Trophoblast cell (in vitro differentiated cells and primary cell): Measurements from ENCODE around the gene APBA1.

Source experiments
- DNase-seq, 2 donors: peaks; one replicate each; pipeline ENCODE4 v3.0.0-alpha.2; 2016
- H2AFZ ChIP-seq: 2 replicates; pipeline ENCODE4 v1.6.1; 2013; ENCODE audit warnings: low read length, moderate library complexity, mild to moderate bottlenecking; ENCODE audit not compliant: insufficient read depth, poor library complexity
- H2AK5ac ChIP-seq: 2 replicates; pipeline ENCODE4 v1.6.1; 2013; ENCODE audit warnings: mild to moderate bottlenecking, low read length
- H2BK120ac ChIP-seq: 2 replicates; pipeline ENCODE4 v1.6.1; 2013; ENCODE audit warnings: low read length, mild to moderate bottlenecking, moderate library complexity; ENCODE audit not compliant: insufficient read depth, poor library complexity
- H2BK12ac ChIP-seq: 2 replicates; pipeline ENCODE4 v1.6.1; 2013; ENCODE audit warnings: mild to moderate bottlenecking, low read length, moderate library complexity
- H2BK5ac ChIP-seq: 2 replicates; pipeline ENCODE4 v1.6.1; 2013; ENCODE audit warnings: low read length, low read depth, moderate library complexity, mild to moderate bottlenecking; ENCODE audit not compliant: poor library complexity
- H3K14ac ChIP-seq: 2 replicates; pipeline ENCODE4 v1.6.1; 2013; ENCODE audit warnings: mild to moderate bottlenecking, low read length
- H3K18ac ChIP-seq: 2 replicates; pipeline ENCODE4 v1.6.1; 2013; ENCODE audit warnings: mild to moderate bottlenecking, low read length
- H3K23ac ChIP-seq: 2 replicates; pipeline ENCODE4 v1.6.1; 2013; ENCODE audit warnings: low read length
- H3K27ac ChIP-seq: 2 replicates; pipeline ENCODE4 v1.5.1; 2013; ENCODE audit warnings: low read depth, mild to moderate bottlenecking, inconsistent platforms, low read length, moderate library complexity
- H3K27me3 ChIP-seq: 2 replicates; pipeline ENCODE4 v1.6.1; 2013; ENCODE audit warnings: inconsistent platforms, mild to moderate bottlenecking, low read length, moderate library complexity; ENCODE audit not compliant: insufficient read depth
- H3K36me3 ChIP-seq, 2 experiments: 1 replicate in 1 of 2; 2 replicates in 1 of 2; pipeline ENCODE4 v1.6.1; 2013; ENCODE audit warnings: low read length in 2 of 2, mild to moderate bottlenecking in 2 of 2, moderate library complexity in 1 of 2; ENCODE audit not compliant: insufficient read depth in 2 of 2, control insufficient read depth in 1 of 2
- H3K4ac ChIP-seq: 2 replicates; pipeline ENCODE4 v1.6.1; 2013; ENCODE audit warnings: low read depth, mild to moderate bottlenecking, low read length, moderate library complexity
- H3K4me1 ChIP-seq, 2 experiments: 1 replicate in 1 of 2; 2 replicates in 1 of 2; pipeline ENCODE4 v1.6.1; 2013; ENCODE audit warnings: low read length in 2 of 2, mild to moderate bottlenecking in 2 of 2, moderate library complexity in 1 of 2; ENCODE audit not compliant: insufficient read depth in 2 of 2, control insufficient read depth in 1 of 2
- H3K4me2 ChIP-seq: 2 replicates; pipeline ENCODE4 v1.6.1; 2013; ENCODE audit warnings: inconsistent platforms, mild to moderate bottlenecking, low read length, moderate library complexity
- H3K4me3 ChIP-seq: 2 replicates; pipeline ENCODE4 v1.5.1; 2013; ENCODE audit warnings: mild to moderate bottlenecking, low read depth, low read length, inconsistent platforms
- H3K79me1 ChIP-seq: one replicate; pipeline ENCODE4 v1.6.1; 2013; ENCODE audit warnings: low read length
- H3K79me2 ChIP-seq: 2 replicates; pipeline ENCODE4 v1.6.1; 2013; ENCODE audit warnings: low read length, mild to moderate bottlenecking; ENCODE audit not compliant: control insufficient read depth, insufficient read depth, poor library complexity
- H3K9ac ChIP-seq: 2 replicates; pipeline ENCODE4 v1.6.1; 2013; ENCODE audit warnings: mild to moderate bottlenecking, low read length
- H3K9me3 ChIP-seq: 2 replicates; pipeline ENCODE4 v1.6.1; 2013; ENCODE audit warnings: low read depth, mild to moderate bottlenecking, control low read depth, inconsistent platforms, low read length; ENCODE audit not compliant: insufficient read depth
- H4K12ac ChIP-seq: 2 replicates; pipeline ENCODE4 v1.6.1; 2013; ENCODE audit warnings: low read depth, mild to moderate bottlenecking, low read length, moderate library complexity
- H4K8ac ChIP-seq: 2 replicates; pipeline ENCODE4 v1.6.1; 2013; ENCODE audit warnings: low read depth, mild to moderate bottlenecking, low read length, moderate library complexity
- H4K91ac ChIP-seq: one replicate; pipeline ENCODE4 v1.6.1; 2013; ENCODE audit warnings: low read depth, mild to moderate bottlenecking, low read length, moderate library complexity
- WGBS: extraction: QIAGEN DNeasy Blood & Tissue Kit; methylation state at CpG from one replicate; pipeline ENCODE4 v1.1.7; 2013; ENCODE audit warnings: missing lambda C conversion rate; ENCODE audit not compliant: insufficient read length, insufficient coverage; ENCODE audit errors: extremely low coverage; 5-methylcytosine and 5-hydroxymethylcytosine counted together

Gene APBA1

GRCh38 chr9:69582018-69582417, 90.2 kb downstream of the APBA1 start:
- no CpG with 5 or more reads among the region's 5 CpGs for WGBS

DNA sequence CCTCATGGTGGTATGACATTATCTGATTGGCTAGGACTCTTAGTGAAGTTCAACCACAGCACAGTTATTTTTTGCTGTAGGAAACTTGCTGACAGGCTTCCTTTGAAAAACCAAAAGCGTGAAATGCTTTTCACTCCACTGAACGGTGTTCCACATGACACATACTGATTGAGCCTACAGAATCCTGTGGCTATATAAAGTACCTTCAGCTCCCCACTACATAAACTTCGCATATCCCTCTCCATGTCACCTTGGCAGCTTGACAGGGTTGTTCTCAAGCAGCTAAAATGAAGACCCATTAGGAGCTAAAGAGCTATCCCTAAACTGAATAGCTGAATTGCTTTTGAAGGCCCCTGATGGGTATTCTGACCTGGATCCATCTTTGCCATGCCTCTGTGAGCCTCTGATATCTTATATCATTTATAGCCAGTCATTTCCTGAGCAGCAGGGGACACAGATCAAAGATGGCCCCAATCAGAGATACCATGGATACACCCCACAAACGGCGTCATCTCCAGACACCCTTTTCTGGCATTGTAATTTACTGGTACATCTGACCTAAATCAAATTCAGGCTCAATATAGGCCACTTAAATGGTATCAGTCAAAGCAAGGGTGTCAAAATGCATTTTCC, 91.5 kb downstream of the APBA1 start:
- Histone ChIP-seq H3K14ac (no peak overlapping the region), H4K8ac (no peak overlapping the region), H4K12ac (no peak overlapping the region), H3K9me3 (no peaks in the 10 kb centered on the region), H2BK12ac (no peak overlapping the region), H3K23ac (no peak overlapping the region), H3K4me1 (peaks cover 0 to 3% of the 10 kb centered on the region in 2 experiments), H3K18ac (no peak overlapping the region), H3K4me3 (no peak overlapping the region), H3K79me2 (no peaks in the 10 kb centered on the region), H3K79me1 (no peaks in the 10 kb centered on the region), H3K27me3 (peaks cover 6% of the 10 kb centered on the region), H3K4ac (no peak overlapping the region), H2BK120ac (no peak overlapping the region), H3K9ac (no peak overlapping the region), H3K27ac (no peak overlapping the region), H3K4me2 (no peak overlapping the region), H3K36me3 (no peaks in the 10 kb centered on the region), H2BK5ac (no peak overlapping the region), H2AK5ac (no peak overlapping the region), H2AFZ (no peak overlapping the region), H4K91ac (no peak overlapping the region)
- DNase-seq: no peak
- no CpG with 5 or more reads among the region's 5 CpGs for WGBS

More at GRCh38 chr9:69582018-69582417, 90.2 kb downstream of the APBA1 start:
- H3K18ac ChIP-seq: no peak overlapping the region
- H2AFZ ChIP-seq: no peak overlapping the region
- peaks cover 0 to 3% of the 10 kb centered on the region in 2 experiments for H3K4me1 ChIP-seq
- no peak overlapping the region for H3K27ac ChIP-seq
- no peak overlapping the region for H3K14ac ChIP-seq
- H3K79me1 ChIP-seq: no peaks in the 10 kb centered on the region
- H3K4me2 ChIP-seq: no peak overlapping the region
- no peaks in the 10 kb centered on the region for H3K9me3 ChIP-seq
- no peak overlapping the region for H2BK12ac ChIP-seq
- no peaks in the 10 kb centered on the region for H3K79me2 ChIP-seq
- H2AK5ac ChIP-seq: no peak overlapping the region
- H3K36me3 ChIP-seq: no peaks in the 10 kb centered on the region
- H3K27me3 ChIP-seq: peaks cover 6% of the 10 kb centered on the region
- H2BK120ac ChIP-seq: no peak overlapping the region
- no peak overlapping the region for H4K91ac ChIP-seq
- no peak overlapping the region for H4K8ac ChIP-seq
- H3K4ac ChIP-seq: no peak overlapping the region
- H2BK5ac ChIP-seq: no peak overlapping the region
- no peak overlapping the region for H3K9ac ChIP-seq
- H4K12ac ChIP-seq: no peak overlapping the region
- no peak overlapping the region for H3K4me3 ChIP-seq
- no peak overlapping the region for H3K23ac ChIP-seq
- DNase-seq: no peak

DNA sequence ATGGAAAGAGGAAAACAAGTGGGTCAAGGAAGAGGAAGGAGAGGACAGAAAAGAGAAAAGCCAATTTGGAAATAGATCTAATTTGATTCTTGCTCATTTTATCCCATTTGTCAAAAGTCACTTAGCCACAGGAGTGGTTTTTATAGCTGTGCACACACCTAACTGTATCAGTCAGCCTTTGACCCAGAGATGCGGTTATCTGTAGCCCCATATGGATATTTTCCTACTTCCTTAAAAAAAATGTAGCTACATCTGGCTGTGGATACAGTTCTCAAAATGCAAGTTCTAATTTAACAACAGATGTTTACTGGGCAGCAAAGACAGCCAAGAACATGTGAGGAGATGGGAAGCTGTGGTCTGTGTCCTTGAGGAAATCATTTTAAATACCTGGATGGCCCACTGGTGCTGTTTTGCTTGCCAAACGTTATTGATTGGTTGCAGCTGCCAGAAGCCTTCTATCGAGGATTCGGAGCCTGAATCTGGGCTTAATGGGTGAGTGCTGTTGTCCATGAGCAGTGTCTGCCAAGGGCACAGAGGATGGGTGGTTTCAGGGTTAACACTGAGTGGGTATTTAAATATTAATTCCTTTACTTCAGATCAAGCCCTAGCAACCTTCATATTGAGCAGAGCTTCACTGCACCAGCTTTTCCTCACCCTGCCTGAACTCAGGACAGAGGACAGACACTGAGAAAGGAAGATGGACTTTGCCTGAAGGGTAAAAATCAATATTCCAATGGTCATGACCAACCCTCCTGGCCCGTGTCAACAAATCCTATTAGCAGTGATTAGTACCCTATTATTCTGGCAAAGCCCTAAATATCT, 92.2 kb downstream of the APBA1 start:
- Histone ChIP-seq H3K4me3 (no peak overlapping the region), H3K4ac (no peak overlapping the region)

DNA sequence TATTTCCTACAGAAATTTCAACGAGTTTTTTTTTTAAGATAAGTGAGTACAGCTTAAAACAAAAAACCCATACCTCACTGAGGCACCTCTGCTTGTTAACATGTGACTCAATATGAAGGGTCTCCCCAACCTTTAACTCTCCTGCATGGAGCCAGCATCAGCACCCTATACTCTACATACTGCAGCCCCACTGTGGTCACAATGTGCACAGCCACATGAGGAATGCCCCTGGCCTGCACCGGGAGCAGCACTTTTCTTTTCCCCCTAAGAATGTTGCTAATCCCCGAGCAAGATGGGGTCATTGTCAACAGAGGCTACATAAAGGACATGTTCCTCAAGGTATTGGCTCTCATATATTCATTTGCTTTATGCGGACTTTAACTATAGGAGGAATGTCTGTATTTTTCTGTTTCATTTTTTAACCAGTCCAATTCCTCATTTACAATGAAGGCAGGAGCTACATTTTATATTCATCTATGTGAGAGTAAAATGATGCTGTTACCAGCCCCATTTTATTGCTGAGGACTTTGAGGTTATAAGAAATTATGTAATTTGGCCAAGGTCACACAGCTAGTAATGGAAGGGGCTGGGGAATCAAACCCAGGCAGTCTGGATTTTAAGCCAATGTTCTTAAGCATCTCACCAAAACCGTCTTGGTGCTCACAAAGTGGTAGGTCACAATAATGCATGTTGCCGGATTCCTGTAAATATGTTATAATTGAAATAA, 93.0 kb downstream of the APBA1 start:
- Histone ChIP-seq H3K4me3 (no peak overlapping the region), H4K91ac (no peak overlapping the region)
- WGBS: no CpG with 5 or more reads among the region's 6 CpGs

More for the DNA sequence above, 92.2 kb downstream of the APBA1 start:
- H4K91ac ChIP-seq: no peak overlapping the region
- H3K4me1 ChIP-seq: peaks cover 0 to 3% of the 10 kb centered on the region in 2 experiments
- no peak overlapping the region for H4K12ac ChIP-seq
- H2AK5ac ChIP-seq: no peak overlapping the region
- H2BK120ac ChIP-seq: no peak overlapping the region
- WGBS: no CpG with 5 or more reads among the region's 5 CpGs
- H3K79me2 ChIP-seq: no peaks in the 10 kb centered on the region
- H2BK5ac ChIP-seq: no peak overlapping the region
- H3K36me3 ChIP-seq: no peaks in the 10 kb centered on the region
- H3K27ac ChIP-seq: no peak overlapping the region
- no peak for DNase-seq
- H3K14ac ChIP-seq: no peak overlapping the region
- H4K8ac ChIP-seq: no peak overlapping the region
- no peak overlapping the region for H2AFZ ChIP-seq
- no peak overlapping the region for H3K18ac ChIP-seq
- peaks cover 6% of the 10 kb centered on the region for H3K27me3 ChIP-seq
- H3K9ac ChIP-seq: no peak overlapping the region
- H3K9me3 ChIP-seq: no peaks in the 10 kb centered on the region
- H3K23ac ChIP-seq: no peak overlapping the region
- no peaks in the 10 kb centered on the region for H3K79me1 ChIP-seq
- H2BK12ac ChIP-seq: no peak overlapping the region
- no peak overlapping the region for H3K4me2 ChIP-seq

More for the DNA sequence above, 93.0 kb downstream of the APBA1 start:
- peaks cover 0 to 3% of the 10 kb centered on the region in 2 experiments for H3K4me1 ChIP-seq
- H4K8ac ChIP-seq: no peak overlapping the region
- no peak overlapping the region for H2BK5ac ChIP-seq
- no peak overlapping the region for H2AK5ac ChIP-seq
- H2BK120ac ChIP-seq: no peak overlapping the region
- H3K9me3 ChIP-seq: no peaks in the 10 kb centered on the region
- H3K36me3 ChIP-seq: no peaks in the 10 kb centered on the region
- H2BK12ac ChIP-seq: no peak overlapping the region
- H3K4ac ChIP-seq: no peak overlapping the region
- H3K9ac ChIP-seq: no peak overlapping the region
- no peak overlapping the region for H3K18ac ChIP-seq
- no peak overlapping the region for H2AFZ ChIP-seq
- H4K12ac ChIP-seq: no peak overlapping the region
- no peak overlapping the region for H3K27ac ChIP-seq
- H3K79me1 ChIP-seq: no peaks in the 10 kb centered on the region
- H3K27me3 ChIP-seq: peaks cover 6% of the 10 kb centered on the region
- no peak overlapping the region for H3K4me2 ChIP-seq
- no peak overlapping the region for H3K14ac ChIP-seq
- H3K23ac ChIP-seq: no peak overlapping the region
- no peaks in the 10 kb centered on the region for H3K79me2 ChIP-seq
- no peak for DNase-seq
